Esophagus squamous epithelium (tissue), 4 donors: ENCODE measurements around the gene CILP2.

Experiments
- CTCF ChIP-seq, 6 experiments: fragments of 450-650 bp in 4 of 6; fragments of 200-600 bp in 2 of 6; sonication (generic) in 2 of 6; IDR thresholded peaks; one replicate each; pipeline ENCODE4 v1.5.1; 2016 to 2019; ENCODE audit warnings: antibody characterized with exemption in 6 of 6, mild to moderate bottlenecking in 4 of 6, moderate library complexity in 4 of 6
- POLR2A ChIP-seq, 4 donors: fragments of 450-650 bp; IDR thresholded peaks; one replicate each; pipeline ENCODE4 v1.6.1; 2017; ENCODE audit warnings: antibody characterized with exemption in 4 of 4, mild to moderate bottlenecking in 4 of 4, moderate library complexity in 3 of 4

GRCh38 chr19:19581391-19581790 is 43.3 kb downstream of the CILP2 start:
- TF ChIP-seq CTCF (IDR thresholded peaks at IDR 0.05) (no peak), POLR2A (IDR thresholded peaks at IDR 0.05) (no peak)
